SK-N-SH (cell line): ENCODE data around the gene UTP25. TPM values are rescaled to one million over a fixed set of nuclear protein-coding genes. Genes with fewer than 3 reads are reported as not detected.

Source experiments
- CTCF ChIA-PET: fragments of 300-600, 350-600 bp; formaldehyde crosslinking; extraction: SDS; loops from one replicate; lab custom pipeline; 2021; lab: Yijun Ruan, JAX
- POLR2A ChIA-PET: fragments of 350-600 bp; sonication (Branson Sonifier 250); formaldehyde crosslinking; extraction: SDS; loops from one replicate; lab custom pipeline; 2020; ENCODE audit warnings: antibody characterized with exemption, inconsistent platforms; lab: Yijun Ruan, JAX
- DNase-seq: peaks from one replicate; pipeline ENCODE4 v3.0.0; 2012
- H2AFZ ChIP-seq: fragments of 200-600 bp; sonication (generic); 2 replicates; pipeline ENCODE4 v1.8.1; 2016; ENCODE audit warnings: antibody characterized with exemption, mild to moderate bottlenecking, low read depth
- H3F3A ChIP-seq: fragments of 200-600 bp; sonication (generic); replicated peaks from 2 replicates; pipeline ENCODE3; 2016; ENCODE audit warnings: antibody characterized with exemption, mild to moderate bottlenecking; ENCODE audit not compliant: insufficient read depth
- H3K27ac ChIP-seq, 2 experiments: fragments of 200-500 bp in 1 of 2; fragments of 200-600 bp in 1 of 2; sonication (Bioruptor generic) in 1 of 2; sonication (generic), shearing (Covaris generic) in 1 of 2; 2 replicates each; pipeline versions ENCODE4 v1.5.1 to v1.6.1; 2014 to 2016; ENCODE audit warnings: low read depth in 2 of 2, inconsistent platforms in 1 of 2, low read length in 1 of 2, mild to moderate bottlenecking in 1 of 2, mixed read lengths in 1 of 2
- H3K27me3 ChIP-seq: fragments of 200-600 bp; sonication (generic), shearing (Covaris generic); 2 replicates; pipeline ENCODE4 v1.6.1; 2016; ENCODE audit warnings: mixed run types; ENCODE audit not compliant: insufficient read depth
- H3K36me3 ChIP-seq, 2 experiments: fragments of 200-500 bp in 1 of 2; fragments of 200-600 bp in 1 of 2; sonication (Bioruptor generic) in 1 of 2; sonication (generic) in 1 of 2; replicated peaks in 1 of 2; 2 replicates each; pipeline versions ENCODE3 to v1.5.1; 2014 to 2016; ENCODE audit warnings: low read length in 1 of 2, mild to moderate bottlenecking in 1 of 2; ENCODE audit not compliant: insufficient read depth in 2 of 2, control insufficient read depth in 1 of 2
- H3K4me1 ChIP-seq, 2 experiments: fragments of 200-500 bp in 1 of 2; fragments of 200-600 bp in 1 of 2; sonication (Bioruptor generic) in 1 of 2; sonication (generic), shearing (Covaris generic) in 1 of 2; 2 replicates each; pipeline versions ENCODE4 v1.5.1 to v1.6.1; 2014 to 2016; ENCODE audit warnings: low read depth in 1 of 2, low read length in 1 of 2, mixed run types in 1 of 2; ENCODE audit not compliant: insufficient read depth in 2 of 2, control insufficient read depth in 1 of 2
- H3K4me2 ChIP-seq: fragments of 200-600 bp; sonication (generic), shearing (Covaris generic); 2 replicates; pipeline ENCODE4 v1.6.1; 2017; ENCODE audit warnings: mixed run types
- H3K4me3 ChIP-seq, 2 experiments: fragments of 200-500 bp in 1 of 2; fragments of 200-600 bp in 1 of 2; sonication (Bioruptor generic) in 1 of 2; sonication (generic), shearing (Covaris generic) in 1 of 2; 2 replicates each; pipeline versions ENCODE4 v1.5.1 to v1.8.1; 2014 to 2016; ENCODE audit warnings: low read depth in 2 of 2, inconsistent platforms in 1 of 2, low read length in 1 of 2, mild to moderate bottlenecking in 1 of 2, mixed read lengths in 1 of 2, moderate library complexity in 1 of 2
- H3K79me2 ChIP-seq: fragments of 200-600 bp; sonication (generic); 2 replicates; pipeline ENCODE4 v1.8.1; 2017; ENCODE audit warnings: mild to moderate bottlenecking; ENCODE audit not compliant: insufficient read depth
- H3K9ac ChIP-seq: fragments of 200-600 bp; sonication (generic); 2 replicates; pipeline ENCODE4 v1.6.1; 2017; ENCODE audit warnings: mixed run types
- H3K9me2 ChIP-seq: fragments of 200-600 bp; sonication (generic); 2 replicates; pipeline ENCODE4 v1.6.1; 2017; ENCODE audit warnings: mixed run types
- H3K9me3 ChIP-seq: fragments of 200-600 bp; sonication (generic); 2 replicates; pipeline ENCODE4 v1.6.1; 2017; ENCODE audit warnings: mixed run types, mild to moderate bottlenecking, moderate library complexity
- H4K20me1 ChIP-seq: fragments of 200-600 bp; sonication (generic); 2 replicates; pipeline ENCODE4 v1.6.1; 2017; ENCODE audit warnings: mild to moderate bottlenecking, mixed run types; ENCODE audit not compliant: insufficient read depth
- FOSL2 ChIP-seq: IDR thresholded peaks from 2 replicates; pipeline ENCODE4 v1.4.0; 2012; ENCODE audit warnings: low read depth, mild to moderate bottlenecking, moderate library complexity, borderline replicate concordance
- GABPA ChIP-seq: IDR thresholded peaks from 2 replicates; pipeline ENCODE4 v1.4.0; 2012; ENCODE audit warnings: low read depth, mild to moderate bottlenecking
- MEF2A ChIP-seq: IDR thresholded peaks from 2 replicates; pipeline ENCODE4 v1.4.0; 2012; ENCODE audit warnings: low read depth, borderline replicate concordance
- MXI1 ChIP-seq: IDR thresholded peaks from 2 replicates; pipeline ENCODE4 v1.6.1; 2012; ENCODE audit warnings: mild to moderate bottlenecking, low read depth, low read length, improper control_type of control experiment
- POLR2AphosphoS5 ChIP-seq: IDR thresholded peaks from 2 replicates; pipeline ENCODE4 v1.6.1; 2012; ENCODE audit warnings: low read depth, low read length
- RAD21 ChIP-seq: IDR thresholded peaks from 2 replicates; pipeline ENCODE4 v1.6.1; 2012; ENCODE audit warnings: mild to moderate bottlenecking, low read length
- RCOR1 ChIP-seq: fragments of 150-350 bp; IDR thresholded peaks from 2 replicates; pipeline ENCODE4 v1.6.1; 2017; ENCODE audit warnings: antibody characterized with exemption, low read length
- SMC3 ChIP-seq: IDR thresholded peaks from 2 replicates; pipeline ENCODE4 v1.6.1; 2012; ENCODE audit warnings: low read depth, low read length, improper control_type of control experiment
- TEAD4 ChIP-seq: IDR thresholded peaks from 2 replicates; pipeline ENCODE4 v1.4.0; 2012; ENCODE audit warnings: mild to moderate bottlenecking, borderline replicate concordance; ENCODE audit not compliant: insufficient read depth
- YY1 ChIP-seq: IDR thresholded peaks from 2 replicates; pipeline ENCODE4 v1.4.0; 2012; ENCODE audit warnings: low read depth, mild to moderate bottlenecking
- WGBS: methylation state at CpG from one replicate; pipeline ENCODE4 v1.1.6; 2017; ENCODE audit warnings: low lambda C conversion rate; 5-methylcytosine and 5-hydroxymethylcytosine counted together
- polyA plus RNA-seq, 3 experiments: library from polyadenylated mRNA; depleted of rRNA; stranded (reverse); fragments of >200 nt; gene quantifications; 2 replicates each; pipeline ENCODE4 v1.2.3, GENCODE V29; 2012
- TF ChIP-seq, protein P1 (sequence below): IDR thresholded peaks from 2 replicates; pipeline ENCODE4; 2012
- TF ChIP-seq, protein P2 (sequence below): IDR thresholded peaks from 2 replicates; pipeline ENCODE4 v1.4.0; 2012; ENCODE audit warnings: low read depth, borderline replicate concordance
- TF ChIP-seq, protein P3 (sequence below): IDR thresholded peaks from 2 replicates; pipeline ENCODE4 v1.4.0; 2012; ENCODE audit warnings: low read depth, borderline replicate concordance

UTP25 gene
- polyA plus RNA-seq, 1 of the 3 experiments (the other 2 are of a cell fraction): 6.3 TPM

DNA sequence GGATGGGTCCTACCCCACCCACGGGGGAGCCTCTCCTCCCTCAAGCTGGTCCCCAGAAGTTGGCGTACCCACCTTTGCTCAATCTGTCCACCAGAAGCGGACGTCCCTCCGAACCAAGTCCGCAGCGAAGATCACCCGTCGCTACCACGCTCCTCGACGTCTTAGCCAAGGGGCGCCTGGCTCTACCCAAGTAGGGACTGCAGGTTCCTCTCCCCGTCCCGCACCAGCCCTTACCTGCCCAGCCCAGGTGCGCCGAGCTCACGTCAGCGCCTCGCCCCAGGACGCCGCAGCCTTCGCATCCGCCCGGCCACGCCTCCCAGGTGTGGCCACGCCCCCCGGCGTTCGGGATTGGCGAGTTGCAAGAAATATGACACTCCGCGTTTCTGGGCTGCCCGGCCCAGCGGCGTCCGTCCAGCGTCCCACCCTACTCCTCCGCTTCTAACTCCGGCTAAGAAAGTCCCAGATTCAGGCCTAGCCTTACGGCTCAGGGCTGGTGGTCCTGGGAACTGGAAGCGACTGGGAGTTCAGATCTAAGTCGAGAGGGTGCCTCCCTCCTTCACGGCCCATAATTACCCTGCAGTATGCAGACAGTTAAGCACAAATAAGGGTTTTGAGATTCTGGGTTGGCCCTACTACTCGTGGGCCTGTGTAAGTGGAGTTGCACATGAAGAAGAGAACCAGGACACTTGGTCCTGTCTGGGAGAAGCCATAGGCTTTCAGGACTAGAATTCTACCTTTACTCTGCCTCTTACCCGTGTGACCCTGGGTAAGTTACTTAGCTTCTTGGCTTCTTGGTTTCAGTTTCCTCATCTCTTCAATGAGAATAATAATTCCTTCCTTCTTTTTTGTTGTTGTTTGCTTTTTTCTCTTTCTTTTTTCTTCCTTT lies 21.7 kb upstream of the UTP25 start, which contains the start of gene IRF6:
IRF6 (minus strand) TSS at position 268 of the 886 bp plus-strand sequence. CDS start 4,729 bp downstream, outside the sequence.
- Histone ChIP-seq H3K79me2 (no peaks in the 10 kb centered on the region), H3F3A (peaks cover 22% of the 10 kb centered on the region), H3K27ac (peak within 1 kb of the TSS in 1 of 2 experiments; percentile 84; a peak in 2 of 4 replicates), H3K9ac (no peak within 1 kb of the TSS), H3K9me3 (no peaks in the 10 kb centered on the region), H3K36me3 (no peaks in the 10 kb centered on the region), H3K4me1 (peaks cover 20 to 41% of the 10 kb centered on the region in 2 experiments), H3K27me3 (no peaks in the 10 kb centered on the region), H2AFZ (no peak within 1 kb of the TSS), H4K20me1 (no peaks in the 10 kb centered on the region), H3K4me3 (no peak within 1 kb of the TSS), H3K4me2 (no peak within 1 kb of the TSS), H3K9me2 (no peaks in the 10 kb centered on the region)
- WGBS: 96% methylated on average over 44 of the region's 46 CpGs
- ChIA-PET POLR2A (no interaction called here), CTCF (interaction anchor here (7.5 kb wide), 1 partner anchor 17 kb away, joined by 78 read pairs; no protein-coding TSS in a partner anchor)
- DNase-seq: no peak
- TF ChIP-seq, protein P1, sequence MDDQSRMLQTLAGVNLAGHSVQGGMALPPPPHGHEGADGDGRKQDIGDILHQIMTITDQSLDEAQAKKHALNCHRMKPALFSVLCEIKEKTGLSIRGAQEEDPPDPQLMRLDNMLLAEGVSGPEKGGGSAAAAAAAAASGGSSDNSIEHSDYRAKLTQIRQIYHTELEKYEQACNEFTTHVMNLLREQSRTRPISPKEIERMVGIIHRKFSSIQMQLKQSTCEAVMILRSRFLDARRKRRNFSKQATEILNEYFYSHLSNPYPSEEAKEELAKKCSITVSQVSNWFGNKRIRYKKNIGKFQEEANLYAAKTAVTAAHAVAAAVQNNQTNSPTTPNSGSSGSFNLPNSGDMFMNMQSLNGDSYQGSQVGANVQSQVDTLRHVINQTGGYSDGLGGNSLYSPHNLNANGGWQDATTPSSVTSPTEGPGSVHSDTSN: no peak

DNA sequence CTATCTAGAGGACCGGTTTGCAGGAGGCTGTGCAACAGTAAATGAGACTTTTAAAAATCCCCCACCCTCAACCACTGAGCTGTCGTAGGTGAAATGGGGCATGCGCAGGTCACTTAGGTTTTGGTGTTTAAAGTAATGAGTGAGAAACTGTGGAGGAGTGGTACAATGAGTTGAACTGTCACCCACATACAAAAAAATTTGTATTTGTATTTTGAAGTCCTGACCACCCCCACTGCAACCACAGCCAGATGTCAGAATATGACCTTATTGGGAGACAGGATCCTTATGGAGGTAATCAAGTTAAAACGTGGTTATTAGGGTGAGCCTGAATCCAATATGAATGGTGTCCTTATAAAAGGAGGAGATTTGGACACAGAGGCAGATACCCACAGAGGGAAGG lies 20.3 kb upstream of the UTP25 start:
- Histone ChIP-seq H3K79me2 (no peaks in the 10 kb centered on the region), H4K20me1 (no peaks in the 10 kb centered on the region), H3K27ac (peak overlapping the region; percentile 84 to 90), H2AFZ (no peak overlapping the region), H3K4me1 (peaks cover 12 to 28% of the 10 kb centered on the region in 2 experiments), H3K36me3 (no peaks in the 10 kb centered on the region), H3K9ac (no peak overlapping the region), H3K4me3 (no peak overlapping the region), H3K27me3 (no peaks in the 10 kb centered on the region), H3K9me3 (no peaks in the 10 kb centered on the region), H3K4me2 (no peak overlapping the region), H3F3A (peaks cover 10% of the 10 kb centered on the region), H3K9me2 (no peaks in the 10 kb centered on the region)
- TF ChIP-seq, protein P2, sequence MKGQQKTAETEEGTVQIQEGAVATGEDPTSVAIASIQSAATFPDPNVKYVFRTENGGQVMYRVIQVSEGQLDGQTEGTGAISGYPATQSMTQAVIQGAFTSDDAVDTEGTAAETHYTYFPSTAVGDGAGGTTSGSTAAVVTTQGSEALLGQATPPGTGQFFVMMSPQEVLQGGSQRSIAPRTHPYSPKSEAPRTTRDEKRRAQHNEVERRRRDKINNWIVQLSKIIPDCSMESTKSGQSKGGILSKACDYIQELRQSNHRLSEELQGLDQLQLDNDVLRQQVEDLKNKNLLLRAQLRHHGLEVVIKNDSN: no peak
- no peak for TF ChIP-seq GABPA
- WGBS: 67% methylated on average over 4 of the region's 4 CpGs
- POLR2A ChIA-PET: interaction anchor here (1.3 to 1.4 kb wide), 2 partner anchors 20 to 24 kb away, joined by 5 to 6 read pairs; partner anchors contain the start of genes C1orf74 and UTP25
- no peak for DNase-seq
- CTCF ChIA-PET: interaction anchor here (1.0 to 7.5 kb wide), 4 partner anchors 15 to 24 kb away, joined by 3 to 78 read pairs (median 8); partner anchors contain the start of gene UTP25

DNA sequence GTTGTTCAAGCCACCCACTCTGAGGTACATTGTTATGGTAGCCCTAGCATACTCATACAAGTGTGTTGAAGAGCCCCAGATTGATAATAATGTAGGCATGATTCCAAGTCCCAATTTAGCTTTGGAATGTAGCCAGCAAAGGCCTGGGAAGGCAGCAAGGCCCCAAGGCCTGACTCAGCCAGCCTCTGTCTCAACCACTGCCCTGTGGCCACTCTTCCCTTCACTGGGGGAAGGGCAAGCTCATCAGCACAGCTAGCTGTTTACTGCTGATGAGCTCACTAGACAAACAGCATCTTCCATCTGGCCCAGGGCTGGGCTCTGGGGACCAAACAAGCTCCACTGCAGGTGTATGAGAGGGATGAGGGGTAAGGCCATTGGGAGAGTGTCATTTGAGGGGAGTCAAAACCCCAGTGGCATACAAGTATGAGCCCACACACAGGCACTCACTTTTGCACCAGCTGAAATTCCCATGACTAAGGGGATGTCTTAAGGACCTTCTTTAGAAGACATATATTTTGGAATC lies 19.7 kb upstream of the UTP25 start:
- ChIA-PET CTCF (interaction anchor here (1.0 to 7.5 kb wide), 5 partner anchors 8 to 25 kb away, joined by 3 to 78 read pairs (median 4); partner anchors contain the start of gene UTP25), POLR2A (interaction anchor here (1.3 to 1.4 kb wide), 2 partner anchors 20 to 24 kb away, joined by 5 to 6 read pairs; partner anchors contain the start of genes C1orf74 and UTP25)
- Histone ChIP-seq H3K27me3 (no peaks in the 10 kb centered on the region), H3K9ac (no peak overlapping the region), H4K20me1 (no peaks in the 10 kb centered on the region), H3K27ac (peak overlapping the region; percentile 84 to 90), H2AFZ (no peak overlapping the region), H3K9me2 (no peaks in the 10 kb centered on the region), H3K36me3 (no peaks in the 10 kb centered on the region), H3K4me2 (0 out of 2 replicates have a peak overlapping the region, but pooled peaks have one; percentile 8), H3K9me3 (no peaks in the 10 kb centered on the region), H3F3A (peaks cover 10% of the 10 kb centered on the region), H3K4me3 (no peak overlapping the region), H3K4me1 (peaks cover 12 to 23% of the 10 kb centered on the region in 2 experiments), H3K79me2 (no peaks in the 10 kb centered on the region)
- peak; percentile 82 for DNase-seq
- peak; percentile 27; the same call in 1 of the 2 replicates for TF ChIP-seq RAD21
- peak; percentile 97 for TF ChIP-seq MEF2A
- peak; percentile 61; the same call in 1 of the 2 replicates for TF ChIP-seq TEAD4
- no peak for TF ChIP-seq SMC3
- TF ChIP-seq, protein P3, sequence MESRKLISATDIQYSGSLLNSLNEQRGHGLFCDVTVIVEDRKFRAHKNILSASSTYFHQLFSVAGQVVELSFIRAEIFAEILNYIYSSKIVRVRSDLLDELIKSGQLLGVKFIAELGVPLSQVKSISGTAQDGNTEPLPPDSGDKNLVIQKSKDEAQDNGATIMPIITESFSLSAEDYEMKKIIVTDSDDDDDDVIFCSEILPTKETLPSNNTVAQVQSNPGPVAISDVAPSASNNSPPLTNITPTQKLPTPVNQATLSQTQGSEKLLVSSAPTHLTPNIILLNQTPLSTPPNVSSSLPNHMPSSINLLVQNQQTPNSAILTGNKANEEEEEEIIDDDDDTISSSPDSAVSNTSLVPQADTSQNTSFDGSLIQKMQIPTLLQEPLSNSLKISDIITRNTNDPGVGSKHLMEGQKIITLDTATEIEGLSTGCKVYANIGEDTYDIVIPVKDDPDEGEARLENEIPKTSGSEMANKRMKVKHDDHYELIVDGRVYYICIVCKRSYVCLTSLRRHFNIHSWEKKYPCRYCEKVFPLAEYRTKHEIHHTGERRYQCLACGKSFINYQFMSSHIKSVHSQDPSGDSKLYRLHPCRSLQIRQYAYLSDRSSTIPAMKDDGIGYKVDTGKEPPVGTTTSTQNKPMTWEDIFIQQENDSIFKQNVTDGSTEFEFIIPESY: no peak
- TF ChIP-seq FOSL2: peak; percentile 88
- TF ChIP-seq RCOR1: peak; percentile 86
- TF ChIP-seq POLR2AphosphoS5: peak; percentile 66; the same call in 1 of the 2 replicates
- no peak for TF ChIP-seq YY1
- peak; percentile 28; the same call in 1 of the 2 replicates for TF ChIP-seq MXI1
